GM19025 (cell line): Measurements from ENCODE around the gene TCF7L2.

Source experiments
- ATAC-seq: cut with Tn5 transposase; IDR thresholded peaks from one replicate; pipeline ENCODE4 v1.9.1; 2021; ENCODE audit warnings: mild to moderate bottlenecking, low read depth, moderate library complexity; ENCODE audit not compliant: unreplicated experiment

TCF7L2 gene

DNA sequence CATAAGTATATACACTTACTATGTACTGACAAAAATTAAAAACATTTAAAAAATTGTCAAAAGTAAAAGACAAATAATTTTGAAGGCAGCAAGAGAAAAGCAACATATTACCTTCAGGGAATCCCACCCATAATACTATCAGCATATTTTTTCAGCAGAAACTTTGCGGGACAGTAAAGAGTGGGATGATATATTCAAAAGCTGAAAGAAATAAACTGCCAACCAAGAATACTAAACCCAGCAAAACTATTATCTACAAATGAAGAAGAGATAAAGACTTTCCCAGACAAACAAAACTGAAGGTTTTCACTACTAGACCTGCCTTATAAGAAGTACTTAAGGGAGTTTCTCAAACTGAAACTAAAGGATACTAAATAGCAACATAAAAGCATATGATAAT, 257.9 kb downstream of the TCF7L2 start:
- ATAC-seq, result no peak

GRCh38 chr10:113213035-113213434, 263.0 kb downstream of the TCF7L2 start:
- ATAC-seq, result no peak

DNA sequence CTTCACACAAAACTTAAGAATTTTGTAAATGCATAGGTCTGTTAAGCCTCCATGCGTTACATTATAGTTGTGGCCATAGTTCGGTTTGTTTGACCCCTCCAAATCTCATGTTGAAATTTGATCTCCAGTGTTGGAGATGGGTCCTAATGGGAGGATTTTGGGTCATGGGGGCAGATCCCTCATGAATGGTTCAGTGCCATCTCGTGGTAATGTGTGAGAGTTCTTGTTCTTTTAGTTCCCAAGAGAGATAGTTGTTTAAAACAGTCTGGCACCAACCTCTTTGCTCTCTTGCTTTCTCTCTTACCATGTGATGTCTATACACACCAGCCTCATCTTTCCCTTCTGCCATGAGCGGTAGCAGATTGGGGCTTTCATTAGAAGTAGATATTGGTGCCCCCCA, 264.3 kb downstream of the TCF7L2 start:
- ATAC-seq, result no peak

GRCh38 chr10:113216102-113216501, 266.1 kb downstream of the TCF7L2 start:
- no peak for ATAC-seq
